HL-60 (cell line): ENCODE results near the gene ZDHHC21.

ENCODE experiments used
- DNase-seq, 2 experiments: peaks; one replicate each; pipeline ENCODE4 v3.0.0-alpha.2; 2010 to 2020; ENCODE audit warnings: low read depth in 1 of 2, low spot score in 1 of 2
- H3K27ac ChIP-seq: fragments of 250-450 bp; sonication (Bioruptor Pico); replicated peaks from 2 replicates; pipeline ENCODE4 v1.5.1; 2020; ENCODE audit warnings: mild to moderate bottlenecking, moderate library complexity
- H3K27me3 ChIP-seq: fragments of 250-450 bp; sonication (Bioruptor Pico); 2 replicates; pipeline ENCODE4 v1.5.1; 2021; ENCODE audit warnings: mild to moderate bottlenecking, moderate library complexity; ENCODE audit not compliant: insufficient read depth, poor library complexity, severe bottlenecking
- H3K4me3 ChIP-seq: replicated peaks from 2 replicates; pipeline ENCODE4 v1.5.1; 2011; ENCODE audit warnings: mild to moderate bottlenecking, control low read depth, low read length; ENCODE audit not compliant: insufficient read depth
- CTCF ChIP-seq: IDR thresholded peaks from one replicate; pipeline ENCODE4 v1.5.1; 2011; ENCODE audit warnings: low read length, control low read depth, inconsistent platforms; ENCODE audit not compliant: insufficient read depth
- GABPA ChIP-seq: IDR thresholded peaks from 2 replicates; pipeline ENCODE4 v1.6.1; 2012; ENCODE audit warnings: low read depth
- POLR2AphosphoS5 ChIP-seq: IDR thresholded peaks from 2 replicates; pipeline ENCODE4 v1.6.1; 2012; ENCODE audit warnings: low read depth
- SPI1 ChIP-seq: IDR thresholded peaks from 2 replicates; pipeline ENCODE4 v1.6.1; 2012; ENCODE audit warnings: low read depth, mild to moderate bottlenecking, borderline replicate concordance
- long read RNA-seq: library from polyadenylated mRNA; unstranded; transcript quantifications from one replicate; pipeline ENCODE4 v2.0.0, GENCODE V29; 2020
- TF ChIP-seq, protein P1 (sequence below): IDR thresholded peaks from 2 replicates; pipeline ENCODE4 v1.6.1; 2012; ENCODE audit warnings: low read depth; ENCODE audit not compliant: insufficient replicate concordance

ZDHHC21 gene, protein sequence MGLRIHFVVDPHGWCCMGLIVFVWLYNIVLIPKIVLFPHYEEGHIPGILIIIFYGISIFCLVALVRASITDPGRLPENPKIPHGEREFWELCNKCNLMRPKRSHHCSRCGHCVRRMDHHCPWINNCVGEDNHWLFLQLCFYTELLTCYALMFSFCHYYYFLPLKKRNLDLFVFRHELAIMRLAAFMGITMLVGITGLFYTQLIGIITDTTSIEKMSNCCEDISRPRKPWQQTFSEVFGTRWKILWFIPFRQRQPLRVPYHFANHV
- long read RNA-seq, full-length matches to known transcripts = 1 of 9 reads
- long read RNA-seq, partial matches to known transcripts = 1 of 9 reads
- long read RNA-seq, other reads (novel, unspliced or antisense) = 7 of 9 reads

DNA sequence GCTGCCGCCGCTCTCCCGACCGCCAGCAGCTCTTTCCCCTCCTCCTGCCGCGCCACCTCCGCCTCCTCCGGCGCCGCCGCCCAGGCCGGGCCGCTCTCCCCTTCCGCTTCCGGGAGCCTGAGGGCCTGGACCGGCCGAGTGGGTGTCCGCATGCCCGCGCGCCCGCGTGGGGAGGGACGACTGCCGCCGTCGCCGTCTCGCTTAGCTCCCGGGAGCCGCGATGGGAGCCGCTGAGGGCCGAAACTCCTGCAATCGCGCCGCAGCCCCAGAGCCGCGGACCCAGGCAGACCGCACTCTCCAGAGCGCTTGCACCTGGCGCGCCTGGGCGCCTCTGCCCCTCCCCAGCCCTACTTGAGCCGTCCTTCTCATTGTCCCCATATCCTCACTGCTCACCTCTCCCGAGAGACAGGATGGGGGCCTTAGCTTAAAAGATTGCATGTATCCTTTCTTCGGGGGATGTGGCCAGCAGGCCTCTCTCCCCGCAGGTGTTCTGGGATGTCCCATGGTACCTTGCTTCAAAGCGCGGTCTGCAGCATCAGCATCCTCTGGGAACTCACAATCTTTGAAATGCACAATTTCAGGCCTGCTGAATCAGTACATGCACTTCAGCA is at the start of gene ZDHHC21:
ZDHHC21 (minus strand) TSS at position 182 of the 611 bp plus-strand sequence. CDS start 19,092 bp downstream, outside the sequence.
- Histone ChIP-seq H3K27ac (peak within 1 kb of the TSS; percentile 45), H3K27me3 (no peaks in the 10 kb centered on the region), H3K4me3 (peak within 1 kb of the TSS; percentile 73)
- peak; percentile 8 to 39 for DNase-seq
- TF ChIP-seq POLR2AphosphoS5 (peak; percentile 36; the same call in 1 of the 2 replicates), GABPA (peak; percentile 48; the same call in 1 of the 2 replicates), SPI1 (no peak), CTCF (no peak)
- TF ChIP-seq, protein P1, sequence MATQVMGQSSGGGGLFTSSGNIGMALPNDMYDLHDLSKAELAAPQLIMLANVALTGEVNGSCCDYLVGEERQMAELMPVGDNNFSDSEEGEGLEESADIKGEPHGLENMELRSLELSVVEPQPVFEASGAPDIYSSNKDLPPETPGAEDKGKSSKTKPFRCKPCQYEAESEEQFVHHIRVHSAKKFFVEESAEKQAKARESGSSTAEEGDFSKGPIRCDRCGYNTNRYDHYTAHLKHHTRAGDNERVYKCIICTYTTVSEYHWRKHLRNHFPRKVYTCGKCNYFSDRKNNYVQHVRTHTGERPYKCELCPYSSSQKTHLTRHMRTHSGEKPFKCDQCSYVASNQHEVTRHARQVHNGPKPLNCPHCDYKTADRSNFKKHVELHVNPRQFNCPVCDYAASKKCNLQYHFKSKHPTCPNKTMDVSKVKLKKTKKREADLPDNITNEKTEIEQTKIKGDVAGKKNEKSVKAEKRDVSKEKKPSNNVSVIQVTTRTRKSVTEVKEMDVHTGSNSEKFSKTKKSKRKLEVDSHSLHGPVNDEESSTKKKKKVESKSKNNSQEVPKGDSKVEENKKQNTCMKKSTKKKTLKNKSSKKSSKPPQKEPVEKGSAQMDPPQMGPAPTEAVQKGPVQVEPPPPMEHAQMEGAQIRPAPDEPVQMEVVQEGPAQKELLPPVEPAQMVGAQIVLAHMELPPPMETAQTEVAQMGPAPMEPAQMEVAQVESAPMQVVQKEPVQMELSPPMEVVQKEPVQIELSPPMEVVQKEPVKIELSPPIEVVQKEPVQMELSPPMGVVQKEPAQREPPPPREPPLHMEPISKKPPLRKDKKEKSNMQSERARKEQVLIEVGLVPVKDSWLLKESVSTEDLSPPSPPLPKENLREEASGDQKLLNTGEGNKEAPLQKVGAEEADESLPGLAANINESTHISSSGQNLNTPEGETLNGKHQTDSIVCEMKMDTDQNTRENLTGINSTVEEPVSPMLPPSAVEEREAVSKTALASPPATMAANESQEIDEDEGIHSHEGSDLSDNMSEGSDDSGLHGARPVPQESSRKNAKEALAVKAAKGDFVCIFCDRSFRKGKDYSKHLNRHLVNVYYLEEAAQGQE = peak; percentile 18

GRCh38 chr9:14741369-14741768 is 48.1 kb upstream of the ZDHHC21 start:
- DNase-seq = no peak
- Histone ChIP-seq H3K27me3 (no peaks in the 10 kb centered on the region), H3K4me3 (no peak overlapping the region), H3K27ac (no peak overlapping the region)
- TF ChIP-seq POLR2AphosphoS5 = no peak
- TF ChIP-seq CTCF = no peak

DNA sequence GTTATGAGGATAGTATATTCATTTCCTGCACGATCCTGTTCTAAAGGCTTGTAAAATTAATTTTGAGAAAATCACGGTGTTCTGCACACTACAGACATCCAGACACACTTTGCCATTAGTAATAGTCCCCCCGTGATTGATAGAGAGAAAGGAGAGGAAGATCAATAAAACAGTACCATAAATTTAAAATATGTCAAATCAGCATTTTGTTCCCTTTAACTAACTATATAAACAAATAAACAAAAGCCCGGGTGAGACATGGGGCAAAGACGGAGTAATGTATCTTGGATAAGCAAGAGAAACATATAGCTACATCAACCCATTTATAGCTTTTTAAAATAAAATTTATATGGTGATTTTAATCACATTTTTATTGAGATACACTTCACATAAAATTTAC is 39.9 kb upstream of the ZDHHC21 start:
- Histone ChIP-seq H3K27me3 (no peaks in the 10 kb centered on the region), H3K4me3 (no peak overlapping the region), H3K27ac (no peak overlapping the region)
- DNase-seq = no peak
- TF ChIP-seq CTCF = no peak
- no peak for TF ChIP-seq SPI1
- TF ChIP-seq GABPA = no peak
- TF ChIP-seq, protein P1 = no peak
- TF ChIP-seq POLR2AphosphoS5 = no peak
